Activated T-cell treated with anti-CD3 and anti-CD28 coated beads for 24 hours (primary cell): ENCODE data around the gene SCAANT1.

Source experiments
- DNase-seq: peaks from one replicate; pipeline ENCODE4 v3.0.0-alpha.2; 2020; ENCODE audit warnings: low read depth

Gene SCAANT1

DNA sequence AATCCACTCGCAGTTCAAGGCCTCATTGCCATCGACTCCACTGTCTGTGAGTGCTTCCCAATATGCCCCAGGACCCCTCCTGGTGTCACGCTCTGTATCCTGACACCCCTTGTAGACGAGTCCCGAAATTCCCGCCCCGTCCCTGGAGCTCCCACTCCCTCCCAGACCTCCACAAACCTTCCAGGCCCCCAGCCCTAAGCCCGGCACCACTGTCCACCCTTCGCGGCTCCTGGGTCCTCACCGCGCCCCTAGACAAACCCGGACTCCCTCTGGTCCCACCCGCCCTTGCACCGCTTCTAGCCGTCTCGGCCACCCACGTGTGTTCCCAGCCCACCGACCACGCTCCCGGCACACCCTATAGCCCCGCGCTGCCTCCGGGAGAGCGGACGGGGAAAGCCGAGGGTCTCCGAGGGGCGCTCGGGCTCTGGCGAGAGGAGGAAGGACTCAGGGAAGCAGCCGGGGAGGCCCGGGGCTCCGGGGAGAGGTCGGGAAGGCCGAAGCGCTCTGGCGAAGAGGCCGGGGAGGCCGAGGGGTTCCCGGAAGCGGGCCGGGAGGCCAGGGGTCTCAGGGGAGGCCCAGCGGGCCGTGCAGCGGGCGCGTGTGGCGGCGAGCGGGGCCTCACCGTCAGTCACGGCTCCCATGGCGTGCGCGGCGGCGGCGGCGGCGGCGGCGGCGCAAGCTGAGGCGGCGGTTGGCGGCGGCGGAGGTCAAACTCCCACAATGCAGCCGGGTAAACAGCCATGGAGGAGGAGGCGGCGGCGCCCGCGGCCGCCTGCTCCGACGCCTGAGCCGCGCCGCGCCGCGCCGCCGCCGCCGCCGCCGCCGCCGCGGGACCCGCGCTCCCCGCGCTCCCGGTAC is 48.8 kb downstream of the SCAANT1 start, which contains the start of the genes ATXN7 and THOC7:
ATXN7 (plus strand) TSS at position 718 of the 858 bp plus-strand sequence. CDS start 48,732 bp downstream, outside the sequence.
THOC7 (minus strand) TSS at position 656 of the 858 bp plus-strand sequence; CDS start at position 641, 15 bp downstream.
- peak; percentile 62 for DNase-seq

DNA sequence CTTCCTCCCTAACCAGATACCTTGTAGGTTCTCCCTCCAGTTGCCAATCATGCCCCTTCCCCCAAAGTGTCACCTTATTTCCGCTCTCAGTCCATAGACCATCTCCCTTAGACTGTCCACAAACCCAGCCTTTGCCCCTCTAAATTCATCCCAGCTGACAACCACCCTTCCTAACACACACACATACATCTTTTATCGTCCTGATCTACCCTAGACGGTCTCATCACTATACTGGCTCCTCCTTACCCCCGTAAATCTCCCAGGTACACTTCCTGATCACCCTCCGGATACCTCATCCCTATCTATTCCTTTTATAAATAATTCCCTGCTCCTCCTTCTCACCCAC is 49.4 kb downstream of the SCAANT1 start:
- no peak for DNase-seq
